Renal cortical epithelial cell (primary cell): ENCODE results near the gene RFNG. TPM values are rescaled to one million over a fixed set of nuclear protein-coding genes. Genes with fewer than 3 reads are reported as not detected.

Source experiments
- DNase-seq: peaks from one replicate; pipeline ENCODE4 v3.0.0-alpha.2; 2011; ENCODE audit warnings: low read depth
- total RNA-seq: library from RNA; depleted of rRNA; stranded (reverse); fragments of >200 nt; gene quantifications from 2 replicates; pipeline ENCODE4 v1.2.3, GENCODE V29; 2014

RFNG gene
- total RNA-seq, 1 donor from 2014 or later, result 31.0 TPM

DNA sequence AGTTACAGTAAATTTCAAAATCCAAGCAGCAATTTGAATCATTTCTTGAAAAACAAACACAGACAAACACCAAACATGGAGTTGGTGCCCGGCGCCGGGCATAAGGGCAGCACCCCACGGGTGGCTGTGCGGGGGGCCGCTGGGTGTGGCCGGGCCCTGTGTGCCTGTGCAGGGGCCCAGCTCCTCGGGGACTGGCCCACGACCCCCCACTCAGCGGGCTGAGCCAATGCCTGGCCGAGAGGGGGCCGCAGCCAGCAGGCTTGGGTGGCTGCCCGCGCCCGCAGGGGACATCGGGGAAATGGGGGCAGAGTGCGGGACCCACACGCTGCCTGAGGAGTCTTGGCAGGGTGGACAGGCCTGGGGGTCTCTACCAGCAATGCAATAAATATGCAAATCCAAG lies 26.8 kb upstream of the RFNG start:
- DNase-seq, result no peak

- DNase-seq, result no peak
These were observed 26.2 kb upstream of the RFNG start for GRCh38 chr17:82077617-82078358.

DNA sequence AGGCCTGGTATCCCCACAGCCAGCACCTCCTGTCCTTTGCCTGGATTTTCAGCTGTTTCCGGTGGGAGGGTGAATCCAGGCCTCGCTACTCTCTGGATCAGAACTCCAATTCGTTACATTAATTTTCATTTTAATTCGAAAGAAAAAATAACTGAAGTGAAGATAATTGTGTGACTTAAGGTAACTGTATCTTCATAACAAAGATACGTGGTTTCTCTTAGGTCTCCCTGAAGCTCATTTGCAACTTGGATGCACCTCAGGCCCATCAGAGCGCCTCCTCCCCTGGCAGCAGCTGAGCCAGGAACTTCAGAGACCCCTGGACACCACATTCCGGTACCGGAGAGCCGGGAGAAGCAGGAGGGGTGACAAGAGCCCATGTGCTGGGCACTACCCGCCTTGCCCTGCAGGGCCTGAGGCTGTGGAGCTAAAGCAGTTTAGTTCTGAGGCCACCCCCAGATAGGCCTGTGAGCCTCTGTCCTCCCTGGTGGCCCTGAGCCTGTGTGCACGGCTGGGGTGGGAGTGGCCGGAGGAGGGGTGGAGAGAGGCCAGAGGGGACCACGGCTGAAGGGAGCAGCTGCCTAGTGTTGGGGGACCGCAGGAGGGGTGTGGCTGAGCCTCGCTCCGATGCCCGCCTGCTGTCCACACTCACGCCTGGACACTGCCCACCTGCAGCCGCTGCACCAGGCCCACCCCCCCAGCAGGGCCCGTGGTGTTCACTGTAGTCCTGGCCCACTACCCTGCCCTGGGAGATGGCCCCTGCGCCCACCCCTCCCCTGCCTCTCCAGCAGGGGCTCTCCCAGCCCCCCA lies 25.4 kb upstream of the RFNG start:
- no peak for DNase-seq

DNA sequence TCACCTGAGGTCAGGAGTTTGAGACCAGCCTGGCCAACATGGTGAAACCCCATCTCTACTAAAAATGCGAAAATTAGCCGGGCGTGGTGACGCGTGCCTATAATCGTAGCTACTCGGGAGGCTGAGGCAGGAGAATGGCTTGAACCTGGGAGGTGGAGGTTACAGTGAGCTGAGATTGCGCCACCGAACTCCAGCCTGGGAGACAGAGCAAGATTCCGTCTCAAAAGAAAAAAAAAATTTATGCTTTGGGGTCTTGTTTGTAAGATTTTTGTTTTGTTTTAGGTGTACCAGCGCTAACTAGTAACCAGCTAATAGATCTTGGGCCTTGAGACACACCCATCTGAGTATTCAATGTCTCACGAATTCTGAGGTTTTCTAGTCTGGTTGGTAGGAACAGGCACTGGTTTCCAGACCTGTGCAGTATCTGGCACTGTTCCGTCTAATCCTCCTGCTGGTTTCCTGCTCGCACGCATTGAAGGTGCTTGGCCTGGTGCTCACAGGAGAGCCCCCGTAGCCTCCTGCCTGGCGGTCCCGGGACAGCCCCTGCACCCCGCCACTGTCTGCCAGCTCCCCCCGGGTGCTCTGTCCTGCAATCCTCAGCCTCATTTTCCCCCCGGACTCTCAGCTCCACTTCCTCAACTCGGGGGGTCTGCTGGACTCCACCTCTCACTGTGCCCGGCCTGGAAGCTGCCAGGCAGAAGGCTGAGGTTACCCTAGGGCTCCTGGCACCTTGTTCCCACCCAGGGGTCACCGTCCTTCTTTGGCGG lies 24.6 kb upstream of the RFNG start:
- peak; percentile 3 for DNase-seq

DNA sequence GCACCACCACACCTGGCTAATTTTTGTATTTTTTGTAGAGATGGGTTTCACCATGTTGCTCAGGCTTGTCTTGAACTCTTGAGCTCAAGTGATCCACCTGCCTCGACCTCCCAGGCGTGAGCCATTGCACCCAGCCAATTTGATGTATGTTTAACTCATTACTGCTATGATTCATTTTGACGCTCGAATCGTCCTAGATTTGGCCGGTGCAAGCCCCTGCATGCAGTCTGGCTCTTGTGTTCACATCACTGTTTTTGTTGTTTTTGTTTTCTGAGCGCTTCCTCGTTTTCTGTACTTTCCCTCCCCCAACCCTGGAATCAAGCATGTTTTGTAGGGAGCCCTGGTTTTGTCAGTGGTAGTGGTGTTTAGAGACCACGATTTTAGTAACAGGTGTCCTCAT lies 21.8 kb upstream of the RFNG start:
- no peak for DNase-seq

DNA sequence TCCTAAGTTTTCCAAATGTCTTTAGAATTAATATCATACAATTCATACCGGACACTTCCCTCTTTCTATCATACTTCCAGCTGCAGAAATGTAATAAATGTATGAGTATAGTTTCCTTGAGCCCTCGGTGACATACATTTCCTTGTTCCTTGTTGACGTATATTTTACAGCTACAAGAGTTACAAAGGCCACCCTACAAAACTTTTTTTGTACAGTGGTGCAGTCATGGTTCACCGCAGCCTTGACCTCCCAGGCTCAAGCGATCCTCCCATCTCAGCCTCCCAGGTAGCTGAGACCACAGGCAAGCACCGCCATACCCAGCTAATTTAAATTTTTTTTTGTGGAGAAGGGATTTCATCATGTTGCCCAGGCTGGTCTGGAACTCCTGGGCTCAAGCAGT lies 21.2 kb upstream of the RFNG start:
- DNase-seq, result no peak

DNA sequence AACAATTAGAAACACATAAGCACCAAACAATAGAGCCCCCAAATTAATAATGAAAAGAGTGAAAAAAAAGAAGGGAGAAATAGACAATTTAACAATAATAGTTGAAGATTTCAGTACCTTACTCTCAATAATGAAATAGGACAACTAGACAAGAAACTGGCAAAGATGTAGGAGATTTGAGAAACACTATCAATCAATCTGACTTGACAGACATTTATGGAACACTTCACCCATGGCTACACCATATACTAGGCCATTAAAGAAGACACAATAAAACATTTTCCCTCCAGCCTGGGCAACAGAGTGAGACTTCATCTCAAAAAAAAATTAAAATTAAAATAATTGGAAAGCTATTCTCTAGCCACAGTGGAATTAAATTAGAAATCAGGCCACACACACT lies 19.0 kb upstream of the RFNG start:
- no peak for DNase-seq

DNA sequence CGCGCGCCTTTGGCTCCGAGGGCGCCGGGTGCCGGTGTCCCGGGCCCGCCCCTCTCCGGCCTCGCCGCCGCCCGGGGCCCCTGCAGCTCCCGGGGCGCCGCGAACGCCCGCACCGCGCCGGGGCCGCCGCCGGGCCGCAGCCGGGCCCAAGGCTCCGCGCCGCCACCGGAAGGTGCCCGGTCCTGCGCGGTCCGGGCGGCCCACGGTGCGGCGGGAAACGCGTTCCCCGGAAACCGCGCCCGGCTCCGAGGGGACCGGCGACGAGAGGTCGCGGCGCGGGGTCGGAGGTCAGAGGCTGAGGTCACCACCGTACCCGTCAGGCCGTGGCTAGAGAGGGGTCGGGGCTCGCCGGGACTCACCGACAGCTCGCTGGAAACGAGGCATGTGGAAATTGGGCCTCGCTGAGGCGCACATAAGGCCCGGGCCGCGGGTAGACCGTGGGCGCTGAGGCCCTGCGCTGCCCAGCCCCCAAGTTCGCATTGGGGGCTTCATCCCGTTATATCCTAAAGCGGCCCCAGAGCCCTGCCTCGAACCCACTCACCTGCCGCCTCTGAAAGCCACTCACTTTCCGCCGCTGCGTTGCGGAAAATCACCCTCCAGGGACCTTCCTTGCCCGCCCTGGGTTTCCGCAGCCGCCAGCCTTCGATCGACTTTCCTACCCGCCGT lies 14.2 kb upstream of the RFNG start, which contains the start of gene DUS1L:
DUS1L (minus strand) TSS at position 167 of the 666 bp plus-strand sequence. CDS start 745 bp downstream, outside the sequence.
- DNase-seq, result no peak

DNA sequence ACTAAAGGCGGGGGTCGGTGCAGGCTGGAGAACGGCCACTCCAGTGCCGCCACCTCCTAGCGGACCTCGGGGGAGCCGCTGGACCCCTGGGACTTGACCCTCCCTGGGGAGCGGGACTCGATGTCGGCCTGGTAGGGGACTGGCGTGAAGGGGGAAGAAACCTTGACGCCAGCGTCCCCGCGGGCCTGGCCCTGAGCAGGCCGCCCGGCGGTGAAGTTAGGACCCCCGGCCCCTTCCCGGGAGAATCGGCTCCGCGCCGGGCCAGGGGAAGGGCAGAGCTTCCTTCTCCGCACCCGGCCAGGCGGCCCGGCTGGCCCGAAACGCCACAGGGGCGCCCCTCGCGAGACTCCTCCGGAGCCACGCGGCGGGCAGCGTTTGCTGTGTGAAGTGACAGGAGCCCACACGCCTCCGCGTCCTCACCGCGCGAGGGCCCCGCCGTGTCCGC lies 13.6 kb upstream of the RFNG start:
- DNase-seq, result no peak

DNA sequence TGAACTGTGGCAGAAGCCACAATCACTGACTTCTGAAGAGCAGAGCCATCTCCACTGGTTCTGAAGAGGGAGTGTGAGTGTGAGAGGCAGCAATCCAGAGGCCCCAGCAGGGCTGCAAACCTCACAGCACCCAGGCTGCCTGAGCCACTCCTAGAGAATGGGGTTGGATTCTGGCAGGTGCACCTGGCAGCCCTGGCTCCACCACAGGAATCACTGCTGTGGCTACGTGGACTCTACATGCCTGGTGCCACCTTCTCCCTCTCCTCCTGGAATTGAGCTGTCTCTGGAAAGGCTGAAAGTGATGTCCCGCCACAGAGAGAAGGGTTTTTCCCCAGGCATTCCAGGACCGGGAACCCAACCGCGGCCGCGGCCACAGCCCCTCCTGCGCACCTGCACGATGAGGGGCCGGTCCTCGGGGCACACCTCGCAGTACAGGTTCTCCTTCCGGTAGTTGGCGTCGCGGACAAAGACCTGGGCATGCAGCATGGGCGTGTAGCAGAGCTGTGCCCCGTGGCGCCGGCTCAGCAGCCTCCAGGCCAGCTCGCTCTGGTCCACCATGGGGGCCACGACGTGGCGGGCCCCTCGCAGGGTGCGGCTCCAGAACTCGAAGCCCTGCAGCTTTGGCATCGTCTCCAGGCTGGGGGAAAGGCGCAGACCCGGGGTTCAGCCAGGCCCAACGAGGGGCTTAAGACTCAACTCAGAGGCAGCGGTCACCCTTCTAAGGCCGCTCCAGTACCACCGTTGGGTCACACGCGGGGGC lies 13.0 kb upstream of the RFNG start:
- DNase-seq, result no peak

DNA sequence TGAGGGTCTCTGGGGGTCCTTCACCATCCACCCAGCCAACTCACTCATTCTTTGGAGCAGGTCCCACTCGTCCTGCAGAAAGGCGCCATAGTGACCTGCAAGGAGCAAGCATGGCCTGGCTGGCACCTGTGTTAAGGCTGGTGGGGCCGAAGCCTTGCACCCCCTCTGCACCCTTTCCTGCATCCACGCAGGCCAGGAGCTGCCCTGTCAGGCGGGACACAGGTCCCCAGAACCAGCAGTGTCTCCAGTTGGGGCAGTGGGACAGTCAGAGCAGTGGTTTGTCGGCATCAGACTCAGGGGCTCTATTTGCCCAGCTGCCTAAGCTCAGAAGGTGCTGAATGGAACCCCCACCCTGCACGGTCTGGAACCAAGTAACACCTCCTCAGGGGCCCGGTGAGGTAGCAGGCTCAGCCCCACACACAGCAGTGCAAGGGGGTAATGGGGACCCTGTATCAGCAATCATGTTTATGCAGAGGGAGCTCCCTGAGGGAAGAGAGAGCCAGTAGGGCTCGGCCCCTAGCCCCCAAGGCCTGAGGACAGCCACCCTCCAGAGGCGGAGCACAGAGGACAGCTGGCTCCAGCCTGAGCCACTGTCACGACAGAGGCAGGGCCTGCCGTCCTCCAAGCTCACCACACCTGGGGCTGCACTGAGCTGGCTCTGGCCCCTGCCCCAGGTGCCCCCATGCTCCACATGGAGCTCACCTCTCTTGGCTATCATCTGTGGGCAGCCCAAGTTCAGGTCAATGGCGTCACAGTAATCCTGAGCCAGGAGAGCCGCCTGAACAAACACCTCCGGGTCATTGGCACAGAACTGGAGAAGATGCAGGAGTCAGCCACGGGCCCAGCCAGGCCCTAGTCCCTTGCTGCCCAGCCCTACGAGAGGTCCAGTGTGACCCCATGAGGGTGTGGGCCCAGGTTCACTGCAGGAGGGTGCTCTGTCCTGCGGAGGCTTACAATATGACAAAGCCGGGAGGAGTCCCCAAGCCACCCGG lies 12.1 kb upstream of the RFNG start:
- no peak for DNase-seq

GRCh38 chr17:82062984-82063368 lies 11.4 kb upstream of the RFNG start:
- no peak for DNase-seq

DNA sequence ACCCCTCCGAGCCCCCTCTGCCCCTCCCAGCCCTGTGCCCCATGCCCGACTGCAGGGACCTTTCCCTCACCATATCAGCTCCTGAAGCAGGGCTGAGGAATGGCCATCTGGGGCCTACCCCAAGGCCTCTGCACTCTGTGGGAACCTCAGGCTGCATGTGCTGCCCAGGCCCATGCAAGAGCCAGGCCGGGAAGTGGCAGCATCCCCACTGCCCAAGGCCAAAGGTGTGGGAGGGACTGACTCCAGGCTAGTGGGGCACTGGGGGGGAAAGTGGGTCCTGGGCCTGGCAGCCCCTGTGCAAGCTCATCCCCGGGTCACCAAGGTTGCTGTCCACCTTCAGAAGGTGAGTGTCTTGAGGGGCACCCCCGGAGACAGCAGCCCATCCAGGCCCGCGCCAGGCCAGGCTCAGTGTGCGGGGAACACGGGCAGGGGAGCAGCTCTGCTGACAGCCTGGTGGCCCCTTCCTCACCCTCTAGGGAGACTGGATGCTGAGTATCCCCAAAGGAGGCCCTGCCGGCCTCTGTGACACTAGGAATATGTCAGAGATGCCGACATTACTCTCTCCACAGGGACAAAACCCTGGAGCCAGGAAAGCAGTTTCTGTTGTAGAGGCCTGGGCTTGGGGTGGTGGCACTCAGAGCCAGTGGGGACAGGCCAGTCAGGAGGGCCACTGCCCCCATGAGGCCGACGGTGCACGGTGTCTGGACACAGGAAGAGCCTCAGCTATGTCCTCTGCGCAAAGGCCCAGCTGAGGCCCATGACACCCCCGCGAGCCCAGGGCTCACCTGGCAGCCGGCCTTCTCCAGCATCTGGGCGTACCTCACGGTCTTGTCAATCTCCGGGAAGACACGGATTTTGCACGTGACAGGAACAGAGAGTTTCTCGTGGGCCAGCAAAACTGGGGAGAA lies 10.7 kb upstream of the RFNG start:
- DNase-seq, result no peak

- DNase-seq, result no peak
These were observed 9.7 kb upstream of the RFNG start for GRCh38 chr17:82061047-82061925.

DNA sequence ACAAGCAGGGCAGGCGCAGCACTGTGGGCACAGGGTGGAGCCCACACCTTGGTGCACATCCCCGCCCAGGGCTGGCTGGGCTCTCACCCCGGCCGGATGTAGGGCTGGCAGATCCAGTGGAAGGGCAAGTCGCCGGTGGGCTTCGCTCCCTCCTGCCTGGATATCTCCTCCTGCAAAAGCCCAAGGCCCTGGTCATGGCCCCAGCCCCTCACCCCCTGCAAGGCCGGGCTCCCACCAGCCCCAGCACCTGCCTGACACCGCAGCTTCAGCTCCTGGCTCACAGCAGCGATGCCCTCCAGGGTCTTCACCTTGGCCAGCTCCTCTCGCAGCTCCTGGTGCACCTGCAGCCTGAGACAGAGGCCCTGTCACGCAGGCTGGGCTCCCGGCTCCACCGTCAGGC lies 9.0 kb upstream of the RFNG start:
- no peak for DNase-seq

DNA sequence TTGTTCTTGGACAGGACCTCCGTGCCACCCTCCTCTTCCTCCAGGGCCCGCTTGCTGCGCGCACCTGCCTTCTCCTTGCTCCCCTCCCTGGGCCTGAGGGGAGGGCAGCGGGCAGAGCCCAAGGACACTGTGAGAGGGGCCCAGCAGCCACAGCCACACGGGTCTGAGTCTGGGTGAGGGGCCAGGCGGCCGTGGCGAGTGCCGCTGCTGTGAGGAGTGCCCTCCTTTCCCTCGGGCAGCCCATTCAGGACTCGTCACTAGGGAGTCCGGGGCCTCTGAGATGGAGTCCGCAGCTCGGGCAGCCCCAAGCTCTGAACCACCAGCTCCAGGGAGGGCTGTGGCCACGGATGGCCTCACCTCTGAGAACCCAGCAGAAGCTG lies 8.4 kb upstream of the RFNG start:
- no peak for DNase-seq

- no peak for DNase-seq
These were observed 7.8 kb upstream of the RFNG start for GRCh38 chr17:82059272-82060000.
